ENCODE data around the gene CLDN9.

CLDN9 gene

GRCh38 chr16:2971985-2972784 is 40.5 kb upstream of the CLDN9 start:
- TF ChIP-seq, protein P1, sequence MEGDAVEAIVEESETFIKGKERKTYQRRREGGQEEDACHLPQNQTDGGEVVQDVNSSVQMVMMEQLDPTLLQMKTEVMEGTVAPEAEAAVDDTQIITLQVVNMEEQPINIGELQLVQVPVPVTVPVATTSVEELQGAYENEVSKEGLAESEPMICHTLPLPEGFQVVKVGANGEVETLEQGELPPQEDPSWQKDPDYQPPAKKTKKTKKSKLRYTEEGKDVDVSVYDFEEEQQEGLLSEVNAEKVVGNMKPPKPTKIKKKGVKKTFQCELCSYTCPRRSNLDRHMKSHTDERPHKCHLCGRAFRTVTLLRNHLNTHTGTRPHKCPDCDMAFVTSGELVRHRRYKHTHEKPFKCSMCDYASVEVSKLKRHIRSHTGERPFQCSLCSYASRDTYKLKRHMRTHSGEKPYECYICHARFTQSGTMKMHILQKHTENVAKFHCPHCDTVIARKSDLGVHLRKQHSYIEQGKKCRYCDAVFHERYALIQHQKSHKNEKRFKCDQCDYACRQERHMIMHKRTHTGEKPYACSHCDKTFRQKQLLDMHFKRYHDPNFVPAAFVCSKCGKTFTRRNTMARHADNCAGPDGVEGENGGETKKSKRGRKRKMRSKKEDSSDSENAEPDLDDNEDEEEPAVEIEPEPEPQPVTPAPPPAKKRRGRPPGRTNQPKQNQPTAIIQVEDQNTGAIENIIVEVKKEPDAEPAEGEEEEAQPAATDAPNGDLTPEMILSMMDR (IDR thresholded peaks at IDR 0.05): no peak

DNA sequence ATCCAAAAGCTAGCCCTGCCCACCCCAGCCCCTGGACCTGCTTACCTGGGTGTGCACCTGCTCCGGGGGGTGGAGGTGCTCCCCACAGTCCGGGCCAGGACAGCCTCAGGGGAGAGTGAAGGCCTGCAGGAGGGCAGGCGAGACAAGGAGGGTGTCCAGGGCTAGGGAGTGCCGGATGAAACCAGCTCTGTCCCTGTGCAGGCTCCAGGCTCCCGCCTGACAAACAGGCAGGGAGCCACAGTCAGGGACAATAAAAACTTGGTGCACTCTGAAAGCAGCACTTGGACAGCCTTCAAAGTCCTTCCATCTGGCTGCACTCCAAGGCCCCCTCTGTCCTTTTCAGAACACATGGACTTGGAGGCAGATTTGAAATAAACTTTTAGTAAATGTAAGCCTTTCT is 39.6 kb upstream of the CLDN9 start:
- TF ChIP-seq, protein P1 (IDR thresholded peaks at IDR 0.05): no peak

- TF ChIP-seq, protein P1 (IDR thresholded peaks at IDR 0.05): no peak
Observed at GRCh38 chr16:2973605-2974318, 39.0 kb upstream of the CLDN9 start.

DNA sequence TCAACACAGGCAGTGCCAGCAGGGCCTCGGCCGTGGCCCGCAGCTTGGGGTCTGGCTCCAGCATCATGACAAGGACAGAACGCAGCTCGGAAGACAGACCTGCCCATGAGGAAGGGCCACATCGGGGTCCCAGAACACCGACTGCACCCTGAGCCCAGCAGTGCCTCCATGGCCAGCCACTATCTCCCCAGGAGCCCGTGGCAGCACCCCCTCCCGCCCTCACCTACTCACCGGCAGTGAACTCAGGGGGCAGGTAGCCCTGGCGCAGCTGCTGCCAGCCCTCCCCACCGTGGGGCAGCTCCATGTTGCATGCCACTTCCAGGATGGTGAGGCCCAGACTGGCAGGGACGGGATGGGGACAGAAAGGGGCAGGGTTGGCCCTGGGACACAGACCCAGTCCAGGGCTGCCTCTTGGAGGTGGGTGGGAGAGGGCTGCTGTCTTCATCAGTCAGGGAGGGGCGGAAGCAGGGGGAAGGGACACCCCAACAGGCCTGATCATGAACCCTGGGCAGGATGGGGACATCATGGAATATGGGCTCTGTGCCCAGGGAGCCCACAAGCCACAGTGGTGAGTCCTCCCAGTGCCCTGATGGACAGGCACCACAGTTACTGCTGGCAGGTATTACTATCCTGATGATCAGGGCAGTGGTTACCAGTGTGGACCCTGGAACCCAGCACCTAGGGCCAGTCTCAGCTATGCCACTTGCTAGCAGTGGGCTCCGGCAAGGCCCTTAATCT is 38.2 kb upstream of the CLDN9 start:
- TF ChIP-seq, protein P1 (IDR thresholded peaks at IDR 0.05): no peak

DNA sequence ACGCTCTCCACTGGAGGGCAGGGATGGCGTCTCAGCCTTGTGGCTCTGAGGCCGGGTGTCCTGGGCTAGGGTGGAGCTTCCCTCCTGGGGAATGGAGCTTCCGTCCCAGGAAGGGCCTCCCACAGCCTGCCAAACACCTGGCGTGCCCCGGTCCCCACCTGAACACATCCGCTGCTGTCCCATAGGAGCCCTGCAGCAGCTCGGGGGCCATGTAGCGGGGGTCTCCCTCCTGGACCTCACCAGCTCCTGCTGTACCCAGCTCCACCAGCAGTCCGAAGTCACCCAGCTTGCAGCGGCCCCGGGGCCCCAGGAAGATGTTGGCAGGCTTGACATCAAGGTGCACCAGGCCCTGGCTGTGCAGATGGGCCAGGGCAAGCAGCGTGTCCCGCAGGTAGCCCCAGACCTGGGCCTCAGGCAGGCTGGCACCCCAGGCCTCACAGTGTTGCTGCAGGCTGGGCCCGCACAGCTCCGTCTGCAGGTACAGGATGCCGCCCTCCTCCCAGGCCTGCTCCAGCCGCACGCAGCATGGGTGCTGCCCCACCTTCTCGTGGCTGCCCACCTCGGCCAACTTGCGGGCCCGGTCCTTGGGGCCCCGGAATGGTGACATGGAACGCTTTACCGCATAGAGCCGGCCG is 37.4 kb upstream of the CLDN9 start:
- TF ChIP-seq, protein P1 (IDR thresholded peaks at IDR 0.05): no peak

DNA sequence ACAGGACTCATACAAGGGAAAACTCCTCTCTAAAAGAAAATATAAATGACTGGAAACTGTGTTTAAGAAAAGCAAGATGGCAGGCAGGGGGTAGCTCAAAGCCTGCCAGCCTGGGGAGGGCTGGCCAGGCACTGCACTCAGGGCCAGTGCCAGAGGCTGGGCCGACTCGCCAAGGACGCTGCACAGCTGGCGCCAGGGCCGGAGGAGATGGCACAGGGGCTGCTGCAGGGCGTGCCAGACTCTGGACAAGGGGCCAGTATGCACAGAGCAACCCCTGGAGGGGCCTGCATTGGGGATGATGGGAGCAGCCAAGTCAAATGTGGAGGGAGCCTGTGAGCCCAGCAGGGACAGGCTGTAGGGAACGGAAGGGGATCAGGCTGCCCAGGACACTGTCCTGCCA is 36.5 kb upstream of the CLDN9 start:
- TF ChIP-seq, protein P1 (IDR thresholded peaks at IDR 0.05): no peak

GRCh38 chr16:2976673-2977072 is 36.0 kb upstream of the CLDN9 start:
- TF ChIP-seq, protein P1 (IDR thresholded peaks at IDR 0.05): no peak
